ENCODE results near the gene CRY1. TPM values are rescaled to one million over a fixed set of nuclear protein-coding genes. Genes with fewer than 3 reads are reported as not detected.

CRY1 gene
- polyA plus RNA-seq, 2 of the 4 experiments (the other 2 are of a cell fraction), result 15.8 to 26.1 TPM

- ChIA-PET POLR2A (no interaction called here), CTCF (no interaction called here)
- H3K4me3 ChIP-seq, result no peak overlapping the region
- 86% methylated on average over 5 of the region's 5 CpGs for WGBS (ENCODE audit: missing lambda C conversion rate)
- no peak for TF ChIP-seq ZSCAN20 (CRISPR knock-in tag; IDR thresholded peaks at IDR 0.05)
- peak; percentile 35 for TF ChIP-seq MAFK (IDR thresholded peaks at IDR 0.05; ENCODE audit: partially characterized antibody)
- H3K4me2 ChIP-seq, result no peak overlapping the region
- no peak for FAIRE-seq
- H3K9me3 ChIP-seq, result peaks cover 5% of the 10 kb centered on the region; the same call in 1 of the 3 replicates
- H3K4me1 ChIP-seq, result no peaks in the 10 kb centered on the region
- DNase-seq (ENCODE audit: low read depth in 1 of 2, low spot score in 1 of 2), result no peak
- H3K27ac ChIP-seq, result no peak overlapping the region
- no peak for ATAC-seq
Observed at GRCh38 chr12:107045186-107045585, 48.2 kb downstream of the CRY1 start.

- Histone ChIP-seq H3K4me2 (no peak overlapping the region), H3K4me3 (no peak overlapping the region), H3K27ac (no peak overlapping the region), H3K9me3 (no peaks in the 10 kb centered on the region), H3K4me1 (no peaks in the 10 kb centered on the region)
- POLR2A ChIA-PET, result no interaction called here
- TF ChIP-seq SMC3 (IDR thresholded peaks at IDR 0.05) (no peak), MAFK (IDR thresholded peaks at IDR 0.05; ENCODE audit: partially characterized antibody) (no peak), EHF (CRISPR knock-in tag; IDR thresholded peaks at IDR 0.05) (no peak), FOSB (CRISPR knock-in tag; IDR thresholded peaks at IDR 0.05) (no peak), E2F6 (IDR thresholded peaks at IDR 0.05; ENCODE audit: borderline replicate concordance, low read depth) (no peak), PHF8 (IDR thresholded peaks at IDR 0.05; ENCODE audit: borderline replicate concordance, low read depth) (no peak), POLR2AphosphoS2 (conservative IDR thresholded peaks at IDR 0.05; ENCODE audit: low read length) (no peak), NFE2L2 (conservative IDR thresholded peaks at IDR 0.05; ENCODE audit: low read length) (no peak), CBX2 (IDR thresholded peaks at IDR 0.05; ENCODE audit: borderline replicate concordance, low read depth) (no peak), EP300 (IDR thresholded peaks at IDR 0.05) (no peak), ATOH8 (CRISPR knock-in tag; IDR thresholded peaks at IDR 0.05; ENCODE audit: low read depth) (no peak), ESRRA (IDR thresholded peaks at IDR 0.05; ENCODE audit: borderline replicate concordance, low read length) (no peak), SREBF2 (IDR thresholded peaks at IDR 0.05) (no peak)
- DNase-seq (ENCODE audit: low read depth in 1 of 2, low spot score in 1 of 2), result no peak
- CTCF ChIA-PET, result no interaction called here
- WGBS (ENCODE audit: missing lambda C conversion rate), result 94% methylated on average over 8 of the region's 8 CpGs
- FAIRE-seq, result no peak
- ATAC-seq, result peak; percentile 21 to 34; a peak in 1 of 6 replicates
Observed at GRCh38 chr12:107042801-107043200, 50.5 kb downstream of the CRY1 start.

GRCh38 chr12:107035733-107036132 is 57.6 kb downstream of the CRY1 start:
- 98% methylated on average over 2 of the region's 2 CpGs for WGBS (ENCODE audit: missing lambda C conversion rate)
- DNase-seq (ENCODE audit: low read depth in 1 of 2, low spot score in 1 of 2), result no peak
- FAIRE-seq, result no peak
- Histone ChIP-seq H3K4me2 (no peak overlapping the region), H3K4me3 (no peak overlapping the region), H3K4me1 (no peaks in the 10 kb centered on the region), H3K9me3 (no peaks in the 10 kb centered on the region), H3K27ac (no peak overlapping the region)
- ATAC-seq, result no peak
- TF ChIP-seq TFCP2L1 (CRISPR knock-in tag; IDR thresholded peaks at IDR 0.05), result no peak
- TF ChIP-seq EHF (CRISPR knock-in tag; IDR thresholded peaks at IDR 0.05), result no peak
- TF ChIP-seq FOSL2 (IDR thresholded peaks at IDR 0.05), result no peak
- no peak for TF ChIP-seq FOSL2 (CRISPR knock-in tag; IDR thresholded peaks at IDR 0.05)
- no peak for TF ChIP-seq PBX3 (IDR thresholded peaks at IDR 0.05)
- TF ChIP-seq GATA3 (IDR thresholded peaks at IDR 0.05; ENCODE audit: borderline replicate concordance), result no peak
- TF ChIP-seq BCL3 (IDR thresholded peaks at IDR 0.05), result no peak
- no peak for TF ChIP-seq CHD4 (IDR thresholded peaks at IDR 0.05; ENCODE audit: borderline replicate concordance)
- no peak for TF ChIP-seq HOXB13 (CRISPR knock-in tag; IDR thresholded peaks at IDR 0.05; ENCODE audit: low read depth)
- no peak for TF ChIP-seq E2F6 (IDR thresholded peaks at IDR 0.05; ENCODE audit: borderline replicate concordance, low read depth)
- TF ChIP-seq MYC (IDR thresholded peaks at IDR 0.05; ENCODE audit: borderline replicate concordance, low read length), result no peak
- TF ChIP-seq CBX8 (IDR thresholded peaks at IDR 0.05), result no peak
- no peak for TF ChIP-seq PHF8 (IDR thresholded peaks at IDR 0.05; ENCODE audit: borderline replicate concordance, low read depth)
- no peak for TF ChIP-seq MAFK (IDR thresholded peaks at IDR 0.05; ENCODE audit: partially characterized antibody)
- ChIA-PET POLR2A (no interaction called here), CTCF (interaction anchor here (0.6 kb wide), 2 partner anchors 161 to 1601 kb away, joined by 3 read pairs; no protein-coding TSS in a partner anchor)
